Psoas muscle (tissue), 8 donors: ENCODE measurements around the gene TSPAN9. TPM values are rescaled to one million over a fixed set of nuclear protein-coding genes. Genes with fewer than 3 reads are reported as not detected.

Source experiments
- ATAC-seq, 4 donors: fragments of 200-7000 bp; cut with Tn5 transposase; one replicate each; pipeline ENCODE4 v1.9.1; 2020; ENCODE audit warnings: moderate library complexity in 3 of 4, mild to moderate bottlenecking in 2 of 4
- DNase-seq, 2 donors: peaks; one replicate each; pipeline ENCODE4 v3.0.0-alpha.2; 2020
- H3K27ac ChIP-seq: fragments of 200-600 bp; one replicate; pipeline ENCODE4 v1.8.0; 2022
- H3K27me3 ChIP-seq, 3 donors: fragments of 200-600 bp in 1 of 3; one replicate each; pipeline versions ENCODE4 v1.6.1 to v1.8.0; 2013 to 2022; ENCODE audit warnings: low read length in 2 of 3, mild to moderate bottlenecking in 2 of 3, moderate library complexity in 1 of 3; ENCODE audit not compliant: insufficient read depth in 3 of 3
- H3K36me3 ChIP-seq, 2 donors: fragments of 200-600 bp in 1 of 2; one replicate each; pipeline versions ENCODE4 v1.6.1 to v1.8.0; 2013 to 2022; ENCODE audit warnings: low read depth in 1 of 2, mild to moderate bottlenecking in 1 of 2, moderate library complexity in 1 of 2; ENCODE audit not compliant: insufficient read depth in 1 of 2
- H3K4me1 ChIP-seq: fragments of 200-600 bp; one replicate; pipeline ENCODE4 v1.8.0; 2022
- H3K4me3 ChIP-seq: fragments of 200-600 bp; one replicate; pipeline ENCODE4 v1.8.0; 2022; ENCODE audit warnings: mild to moderate bottlenecking
- H3K9me3 ChIP-seq: fragments of 200-600 bp; one replicate; pipeline ENCODE4 v1.8.0; 2022
- WGBS, 3 donors: extraction: QIAGEN DNeasy Blood & Tissue Kit; methylation state at CpG; one replicate each; pipeline versions ENCODE4 v1.1.6 to v1.1.7; 2013; 5-methylcytosine and 5-hydroxymethylcytosine counted together
- intact Hi-C, 2 donors: fragments of 100-400 bp; cut with DNase I; formaldehyde crosslinking; loops; one replicate each; pipeline versions ENCODE4 v1.11.0 to v1.14.2; 2022
- polyA plus RNA-seq, 3 donors: library from polyadenylated mRNA; stranded (reverse); fragments of 200-250 nt; gene quantifications; one replicate each; pipeline ENCODE4 v1.2.3, GENCODE V29; 2013
- total RNA-seq, 4 donors: library from RNA; stranded (reverse); fragmentation: NEBNext Ultra II Directional in 2 of 4; extraction: Animal tissue kit (Norgen Biotek cat#: 25700) in 2 of 4; gene quantifications; one replicate each; pipeline versions ENCODE4 v1.2.1 to v1.2.4, GENCODE V29; 2021 to 2023
- TF ChIP-seq, protein P1 (sequence below): fragments of 200-600 bp; IDR thresholded peaks from one replicate; pipeline ENCODE4 v1.8.0; 2022; ENCODE audit warnings: antibody characterized with exemption
- donor health status: healthy with polysubstance abuse.
- donor health status: DM: no; HTN: no; CAD: no; lungs with moderate emphysema.
- donor health status: Bipolar disorder and iron deficiency.
- donor health status: healthy.
- donor health status: DM: yes; HTN: yes; CAD: no.
- donor health status: DM: no; HTN: no; CAD: no.
- donor health status: DM: no; HTN: no; CAD: no.
- donor health status: DM: yes; HTN: yes; CAD: no.

The TSPAN9 gene
- total and polyA plus RNA-seq, 7 donors = 6.4 to 28.0 (median 11.6) TPM

DNA sequence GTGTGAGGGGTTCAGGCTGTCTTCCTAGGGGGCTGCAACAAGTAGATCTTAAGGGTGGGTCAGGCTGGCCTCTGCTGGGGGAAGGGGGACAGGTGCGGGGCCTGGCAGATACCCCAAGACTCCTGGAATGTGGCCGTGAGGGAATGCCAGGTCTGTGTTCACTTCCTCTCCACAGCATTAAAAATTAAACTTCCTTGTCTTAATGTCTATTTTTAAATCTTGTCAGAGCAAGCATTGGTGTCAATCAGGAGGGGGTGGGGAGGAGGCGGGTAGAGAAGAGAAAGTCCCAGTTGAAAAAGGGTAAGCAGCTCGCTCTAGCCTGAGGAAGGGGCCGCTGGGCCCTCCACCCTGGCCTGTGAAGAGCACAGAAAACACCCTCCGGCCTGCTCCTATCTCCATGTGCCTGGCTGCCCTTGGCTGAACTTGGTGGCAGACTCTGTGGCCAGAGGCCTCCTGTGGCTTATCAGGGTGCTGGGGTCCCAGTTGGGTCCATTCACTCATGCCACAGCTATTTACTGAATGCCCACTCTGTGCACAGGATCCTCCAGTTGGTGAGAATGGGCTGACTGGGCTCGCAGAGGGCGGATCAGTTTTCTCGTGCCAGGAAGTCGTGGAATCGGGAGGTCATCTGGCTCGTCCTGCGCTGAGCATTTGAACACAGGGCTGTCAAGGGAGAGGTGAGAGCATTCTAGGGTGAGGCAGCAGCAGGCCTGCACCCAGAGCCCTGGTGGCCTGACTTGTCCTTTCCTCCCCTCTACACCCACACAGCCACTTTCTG is 128.8 kb downstream of the TSPAN9 start:
- Histone ChIP-seq H3K4me3 (no peak overlapping the region), H3K36me3 (no peaks in the 10 kb centered on the region), H3K9me3 (no peaks in the 10 kb centered on the region), H3K27me3 (no peaks in the 10 kb centered on the region), H3K27ac (peak overlapping the region; percentile 89), H3K4me1 (peaks cover 47% of the 10 kb centered on the region)
- 26 to 50% (median 35%) methylated on average over 13 of the region's 13 CpGs for WGBS, 3 donors
- ATAC-seq = peak; percentile 46 to 89 (median 75)
- DNase-seq = peak in 1 of 2 donors; percentile 64
- TF ChIP-seq, protein P1, sequence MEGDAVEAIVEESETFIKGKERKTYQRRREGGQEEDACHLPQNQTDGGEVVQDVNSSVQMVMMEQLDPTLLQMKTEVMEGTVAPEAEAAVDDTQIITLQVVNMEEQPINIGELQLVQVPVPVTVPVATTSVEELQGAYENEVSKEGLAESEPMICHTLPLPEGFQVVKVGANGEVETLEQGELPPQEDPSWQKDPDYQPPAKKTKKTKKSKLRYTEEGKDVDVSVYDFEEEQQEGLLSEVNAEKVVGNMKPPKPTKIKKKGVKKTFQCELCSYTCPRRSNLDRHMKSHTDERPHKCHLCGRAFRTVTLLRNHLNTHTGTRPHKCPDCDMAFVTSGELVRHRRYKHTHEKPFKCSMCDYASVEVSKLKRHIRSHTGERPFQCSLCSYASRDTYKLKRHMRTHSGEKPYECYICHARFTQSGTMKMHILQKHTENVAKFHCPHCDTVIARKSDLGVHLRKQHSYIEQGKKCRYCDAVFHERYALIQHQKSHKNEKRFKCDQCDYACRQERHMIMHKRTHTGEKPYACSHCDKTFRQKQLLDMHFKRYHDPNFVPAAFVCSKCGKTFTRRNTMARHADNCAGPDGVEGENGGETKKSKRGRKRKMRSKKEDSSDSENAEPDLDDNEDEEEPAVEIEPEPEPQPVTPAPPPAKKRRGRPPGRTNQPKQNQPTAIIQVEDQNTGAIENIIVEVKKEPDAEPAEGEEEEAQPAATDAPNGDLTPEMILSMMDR = no peak
- intact Hi-C loops = no loop called here

DNA sequence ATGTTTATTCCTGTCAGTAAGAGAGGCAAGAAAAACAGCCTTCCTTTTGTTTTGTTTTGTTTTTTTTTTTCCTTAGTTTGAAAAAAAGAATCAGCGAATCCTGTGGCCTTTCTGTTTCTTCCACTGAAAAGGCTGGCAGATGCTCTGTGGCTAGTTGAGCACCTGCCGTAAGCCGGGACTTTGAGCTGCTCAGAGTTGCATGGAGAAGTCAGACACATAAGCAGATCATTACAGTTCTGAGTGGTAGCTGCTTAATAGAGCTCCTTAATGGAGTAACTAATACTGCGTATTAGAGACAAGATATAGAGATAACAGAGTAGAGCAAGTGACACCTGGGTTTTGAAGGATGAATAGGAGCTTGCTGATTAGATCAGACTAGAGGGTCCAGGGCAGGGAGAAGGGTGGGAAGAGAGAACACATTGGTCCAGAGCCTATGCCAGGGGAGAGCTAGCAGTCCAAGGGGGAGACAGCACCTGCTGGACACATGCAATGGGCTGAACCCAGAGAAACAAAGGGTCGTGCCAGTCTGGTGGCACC is 129.4 kb downstream of the TSPAN9 start:
- WGBS, 3 donors = 81 to 84% (median 81%) methylated on average over 5 of the region's 5 CpGs
- Histone ChIP-seq H3K4me1 (peaks cover 40% of the 10 kb centered on the region), H3K27ac (peak overlapping the region; percentile 89), H3K4me3 (no peak overlapping the region), H3K36me3 (no peaks in the 10 kb centered on the region), H3K9me3 (no peaks in the 10 kb centered on the region), H3K27me3 (no peaks in the 10 kb centered on the region)
- DNase-seq (no peak), ATAC-seq (no peak)
- intact Hi-C loops = no loop called here
- TF ChIP-seq, protein P1 = no peak

DNA sequence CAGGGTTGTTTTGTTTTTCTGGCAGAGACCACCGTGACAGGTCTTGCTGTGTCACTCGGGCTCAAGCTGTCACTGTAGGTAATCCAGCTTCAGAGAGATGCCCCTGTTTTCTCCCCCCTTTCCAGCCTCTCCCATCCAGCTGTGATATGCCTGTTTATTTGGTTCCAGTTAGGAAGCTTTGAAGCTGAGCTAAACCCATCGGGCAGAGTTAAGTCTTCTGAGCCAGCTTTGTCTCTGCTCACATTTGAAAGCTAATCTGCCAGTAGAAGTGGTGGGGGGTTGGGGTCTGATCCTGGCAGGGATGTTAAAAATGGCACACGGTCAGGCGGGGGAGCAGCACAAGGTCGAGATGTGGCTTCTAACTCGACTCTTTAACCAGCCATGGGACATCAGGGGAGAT is 130.0 kb downstream of the TSPAN9 start:
- Histone ChIP-seq H3K27me3 (no peaks in the 10 kb centered on the region), H3K36me3 (no peaks in the 10 kb centered on the region), H3K4me1 (peaks cover 34% of the 10 kb centered on the region), H3K27ac (peak overlapping the region; percentile 89), H3K9me3 (no peaks in the 10 kb centered on the region), H3K4me3 (no peak overlapping the region)
- DNase-seq = no peak
- intact Hi-C loops = no loop called here
- 62 to 80% (median 65%) methylated on average over 7 of the region's 7 CpGs for WGBS, 3 donors
- TF ChIP-seq, protein P1 = no peak
- no peak for ATAC-seq

DNA sequence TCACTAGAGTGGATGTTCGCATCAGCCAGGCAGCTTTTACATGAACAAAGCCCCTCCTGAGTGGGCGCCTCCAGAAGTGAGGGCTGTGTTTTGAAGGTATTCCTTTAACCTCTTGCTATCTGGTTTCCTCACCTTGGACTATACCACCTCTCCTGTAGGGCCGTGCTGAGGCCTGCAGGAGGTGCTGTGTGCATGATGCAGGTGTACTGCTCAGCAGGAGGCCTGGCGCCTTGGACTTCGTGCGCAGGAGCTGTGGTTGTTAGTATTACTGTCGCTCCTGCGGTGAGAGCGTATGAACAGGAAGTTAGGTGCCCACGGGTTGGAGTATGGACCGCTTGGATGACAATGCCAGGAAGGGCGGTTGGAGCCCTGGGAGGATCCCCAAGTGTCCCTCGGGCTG is 130.7 kb downstream of the TSPAN9 start:
- 80 to 88% (median 86%) methylated on average over 13 of the region's 13 CpGs for WGBS, 3 donors
- ATAC-seq (no peak), DNase-seq (no peak)
- Histone ChIP-seq H3K9me3 (no peaks in the 10 kb centered on the region), H3K4me3 (no peak overlapping the region), H3K4me1 (peaks cover 29% of the 10 kb centered on the region), H3K27ac (no peak overlapping the region), H3K36me3 (no peaks in the 10 kb centered on the region), H3K27me3 (no peaks in the 10 kb centered on the region)
- TF ChIP-seq, protein P1 = no peak
- intact Hi-C loops = no loop called here
